Endothelial cell of umbilical vein (primary cell): ENCODE data around the gene GRAMD4. TPM values are rescaled to one million over a fixed set of nuclear protein-coding genes. Genes with fewer than 3 reads are reported as not detected.

ENCODE experiments used
- BruUV-seq: library from RNA; stranded (reverse); fragments of 400-500 nt; replicated peaks from 2 replicates; lab custom pipeline; 2021; lab: Mats Ljungman, UMichigan
- CTCF ChIA-PET: fragments of 300-600, 350-600 bp; sonication (Branson Sonifier 250); formaldehyde crosslinking; loops from one replicate; lab custom pipeline; 2021; ENCODE audit warnings: antibody characterized with exemption, inconsistent platforms; lab: Charles Lee
- POLR2A ChIA-PET: fragments of 300-600, 350-600 bp; sonication (Branson Sonifier 250); formaldehyde crosslinking; loops from one replicate; lab custom pipeline; 2021; ENCODE audit warnings: antibody characterized with exemption, inconsistent platforms; lab: Charles Lee
- DNase-seq: peaks from one replicate; pipeline ENCODE4 v3.0.0-alpha.2; 2011; ENCODE audit warnings: low read depth, low spot score
- FAIRE-seq: peaks from 2 replicates; lab custom pipeline; 2011; peaks lifted over from hg19 to GRCh38; lab: Jason Lieb, UNC
- H2AFZ ChIP-seq: 2 replicates; pipeline ENCODE4 v1.6.0; 2012; ENCODE audit warnings: low read depth, low read length, control low read depth, inconsistent platforms
- H3K27ac ChIP-seq: 2 replicates; pipeline ENCODE4 v1.5.1; 2011; ENCODE audit warnings: low read depth, mild to moderate bottlenecking, control low read depth, low read length, moderate library complexity; ENCODE audit not compliant: insufficient read depth
- H3K27me3 ChIP-seq, 2 experiments: 2 replicates each; pipeline versions ENCODE4 v1.6.0 to v1.6.1; 2011; ENCODE audit warnings: low read length in 2 of 2, mixed read lengths in 1 of 2; ENCODE audit not compliant: control insufficient read depth in 2 of 2, insufficient read depth in 2 of 2
- H3K36me3 ChIP-seq, 2 experiments: 2 replicates in 1 of 2; 3 replicates in 1 of 2; pipeline ENCODE4 v1.5.1; 2011; ENCODE audit warnings: low read length in 2 of 2, mild to moderate bottlenecking in 1 of 2, moderate library complexity in 1 of 2; ENCODE audit not compliant: control insufficient read depth in 2 of 2, insufficient read depth in 2 of 2; ENCODE audit errors: extremely low read depth in 1 of 2
- H3K4me1 ChIP-seq: 3 replicates; pipeline ENCODE4 v1.5.1; 2011; ENCODE audit warnings: mild to moderate bottlenecking, low read length; ENCODE audit not compliant: control insufficient read depth, insufficient read depth; ENCODE audit errors: extremely low read depth
- H3K4me2 ChIP-seq: 2 replicates; pipeline ENCODE4 v1.6.1; 2011; ENCODE audit warnings: low read length, control low read depth, mixed read lengths; ENCODE audit not compliant: insufficient read depth
- H3K4me3 ChIP-seq, 3 experiments: fragments of 200-600 bp in 1 of 3; sonication (generic), shearing (Covaris generic) in 1 of 3; replicated peaks in 1 of 3; 2 replicates each; pipeline ENCODE4 v1.5.1; 2011 to 2016; ENCODE audit warnings: control low read depth in 3 of 3, low read length in 3 of 3, mild to moderate bottlenecking in 2 of 3, inconsistent platforms in 1 of 3, low read depth in 1 of 3, moderate library complexity in 1 of 3; ENCODE audit not compliant: insufficient read depth in 1 of 3
- H3K79me2 ChIP-seq: 2 replicates; pipeline ENCODE4 v1.6.0; 2012; ENCODE audit warnings: low read length, inconsistent platforms; ENCODE audit not compliant: control insufficient read depth, insufficient read depth
- H3K9ac ChIP-seq: replicated peaks from 2 replicates; pipeline ENCODE3; 2011; ENCODE audit warnings: low read length, control low read depth; ENCODE audit not compliant: insufficient read depth; ENCODE audit errors: extremely low read depth
- H3K9me1 ChIP-seq: replicated peaks from 3 replicates; pipeline ENCODE4 v1.6.0; 2011; ENCODE audit warnings: mild to moderate bottlenecking, low read length; ENCODE audit not compliant: control insufficient read depth, insufficient read depth; ENCODE audit errors: extremely low read depth
- H3K9me3 ChIP-seq: replicated peaks from 2 replicates; pipeline ENCODE4 v1.5.1; 2012; ENCODE audit warnings: low read length, inconsistent platforms; ENCODE audit not compliant: control insufficient read depth, insufficient read depth
- H4K20me1 ChIP-seq: replicated peaks from 2 replicates; pipeline ENCODE3; 2011; ENCODE audit warnings: mild to moderate bottlenecking, low read length; ENCODE audit not compliant: control insufficient read depth, insufficient read depth; ENCODE audit errors: extremely low read depth
- EZH2 ChIP-seq: IDR thresholded peaks from 2 replicates; pipeline ENCODE4 v1.6.1; 2012; ENCODE audit warnings: borderline replicate concordance, low read depth, mild to moderate bottlenecking, moderate library complexity, low read length, inconsistent platforms; ENCODE audit not compliant: severe bottlenecking
- FOS ChIP-seq: IDR thresholded peaks from 2 replicates; pipeline ENCODE4 v1.6.1; 2011; ENCODE audit warnings: mild to moderate bottlenecking, low read length, moderate library complexity, borderline replicate concordance; ENCODE audit not compliant: insufficient read depth
- GATA2 ChIP-seq: IDR thresholded peaks from 2 replicates; pipeline ENCODE4 v1.7.0; 2011; ENCODE audit warnings: low read depth, mild to moderate bottlenecking, moderate library complexity, mixed read lengths, low read length; ENCODE audit not compliant: insufficient read length, insufficient read depth
- JUN ChIP-seq: IDR thresholded peaks from 2 replicates; pipeline ENCODE4 v1.6.1; 2011; ENCODE audit warnings: borderline replicate concordance, low read depth; ENCODE audit not compliant: insufficient read length, insufficient read depth
- MYC ChIP-seq: IDR thresholded peaks from one replicate; pipeline ENCODE4 v1.6.1; 2011; ENCODE audit warnings: mild to moderate bottlenecking, low read depth, low read length
- POLR2A ChIP-seq: IDR thresholded peaks from 2 replicates; pipeline ENCODE4 v1.6.1; 2012; ENCODE audit warnings: low read depth, mild to moderate bottlenecking, control low read depth, low read length
- POLR2AphosphoS5 ChIP-seq: IDR thresholded peaks from 2 replicates; pipeline ENCODE4 v1.6.1; 2012; ENCODE audit warnings: low read depth, mild to moderate bottlenecking, control low read depth, low read length, moderate library complexity; ENCODE audit not compliant: insufficient read depth
- dilution Hi-C: fragments of 300-500 bp; cut with MboI; formaldehyde crosslinking; loops from one replicate; pipeline ENCODE4 v1.15.0; 2019; ENCODE audit warnings: low sequenced_read_pairs; ENCODE audit not compliant: extremely low pct_ligation_motif_present
- intact Hi-C: fragments of 100-400 bp; cut with micrococcal nuclease; formaldehyde crosslinking; loops from one replicate; pipeline ENCODE4 v1.10.0; 2022
- polyA plus RNA-seq, 4 experiments: library from polyadenylated mRNA; depleted of rRNA in 3 of 4; stranded (reverse) in 3 of 4; unstranded in 1 of 4; fragments of >200 nt; gene quantifications; 2 replicates each; pipeline versions ENCODE4 v1.2.1 to v1.2.3, GENCODE V29; 2011 to 2012; ENCODE audit warnings: missing spikeins in 1 of 4
- total RNA-seq: library from RNA; stranded (reverse); gene quantifications from 2 replicates; pipeline ENCODE4 v1.2.3, GENCODE V29; 2021
- TF ChIP-seq, protein P1 (sequence below): IDR thresholded peaks from 2 replicates; pipeline ENCODE4 v1.6.1; 2011; ENCODE audit not compliant: insufficient read depth, insufficient read length
- TF ChIP-seq, protein P2 (sequence below), 2 donors: IDR thresholded peaks; 1 replicate in 1 of 2; 2 replicates in 1 of 2; pipeline ENCODE4 v1.5.1; 2011; ENCODE audit warnings: low read length in 2 of 2, mild to moderate bottlenecking in 2 of 2, moderate library complexity in 2 of 2, control low read depth in 1 of 2, inconsistent platforms in 1 of 2, low read depth in 1 of 2; ENCODE audit not compliant: insufficient read depth in 1 of 2; ENCODE audit errors: extremely low read depth in 1 of 2

Gene GRAMD4
- total and polyA plus RNA-seq, 2 donors (not counting 3 experiments of a cell fraction or from before 2014, with no cell fraction given), result 5.9 to 14.8 TPM

DNA sequence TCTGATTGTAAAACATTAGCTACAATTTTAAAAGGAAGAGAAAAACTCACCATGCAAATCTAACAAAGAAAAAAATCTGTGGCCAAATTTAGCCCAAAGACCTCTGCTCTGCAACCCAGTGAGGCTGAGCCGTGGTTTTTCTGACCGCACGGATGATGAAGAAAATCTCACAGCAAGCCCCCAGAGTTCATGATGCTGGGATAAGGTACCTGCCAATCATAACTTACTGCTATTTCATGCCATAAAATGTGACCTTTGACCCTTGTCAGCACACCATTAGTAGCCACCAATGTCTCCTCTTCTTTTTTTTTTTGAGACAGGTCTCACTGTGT lies 106.8 kb downstream of the GRAMD4 start:
- dilution Hi-C loops, result no loop called here
- H3K36me3 ChIP-seq, result peaks cover 4 to 34% of the 10 kb centered on the region in 2 experiments
- no TSS peak for BruUV-seq
- no peaks in the 10 kb centered on the region for H4K20me1 ChIP-seq
- H3K4me3 ChIP-seq, result no peak overlapping the region
- no peak overlapping the region for H3K4me2 ChIP-seq
- H3K9me3 ChIP-seq, result no peaks in the 10 kb centered on the region
- TF ChIP-seq EZH2, result no peak
- TF ChIP-seq, protein P1, sequence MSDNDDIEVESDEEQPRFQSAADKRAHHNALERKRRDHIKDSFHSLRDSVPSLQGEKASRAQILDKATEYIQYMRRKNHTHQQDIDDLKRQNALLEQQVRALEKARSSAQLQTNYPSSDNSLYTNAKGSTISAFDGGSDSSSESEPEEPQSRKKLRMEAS, result no peak
- TF ChIP-seq POLR2AphosphoS5, result no peak
- TF ChIP-seq FOS, result no peak
- no peak for TF ChIP-seq POLR2A
- TF ChIP-seq MYC, result no peak
- TF ChIP-seq, protein P2, sequence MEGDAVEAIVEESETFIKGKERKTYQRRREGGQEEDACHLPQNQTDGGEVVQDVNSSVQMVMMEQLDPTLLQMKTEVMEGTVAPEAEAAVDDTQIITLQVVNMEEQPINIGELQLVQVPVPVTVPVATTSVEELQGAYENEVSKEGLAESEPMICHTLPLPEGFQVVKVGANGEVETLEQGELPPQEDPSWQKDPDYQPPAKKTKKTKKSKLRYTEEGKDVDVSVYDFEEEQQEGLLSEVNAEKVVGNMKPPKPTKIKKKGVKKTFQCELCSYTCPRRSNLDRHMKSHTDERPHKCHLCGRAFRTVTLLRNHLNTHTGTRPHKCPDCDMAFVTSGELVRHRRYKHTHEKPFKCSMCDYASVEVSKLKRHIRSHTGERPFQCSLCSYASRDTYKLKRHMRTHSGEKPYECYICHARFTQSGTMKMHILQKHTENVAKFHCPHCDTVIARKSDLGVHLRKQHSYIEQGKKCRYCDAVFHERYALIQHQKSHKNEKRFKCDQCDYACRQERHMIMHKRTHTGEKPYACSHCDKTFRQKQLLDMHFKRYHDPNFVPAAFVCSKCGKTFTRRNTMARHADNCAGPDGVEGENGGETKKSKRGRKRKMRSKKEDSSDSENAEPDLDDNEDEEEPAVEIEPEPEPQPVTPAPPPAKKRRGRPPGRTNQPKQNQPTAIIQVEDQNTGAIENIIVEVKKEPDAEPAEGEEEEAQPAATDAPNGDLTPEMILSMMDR (IDR thresholded peaks at IDR 0.05; ENCODE audit: extremely low read depth in 1 of 2, insufficient read depth in 1 of 2, low read depth in 1 of 2, low read length in 2 of 2), result no peak
- no peak for TF ChIP-seq GATA2
- no peak for TF ChIP-seq JUN
- ChIA-PET CTCF (interaction anchor here (1.1 to 1.3 kb wide), 2 partner anchors 31 to 72 kb away, joined by 3 read pairs; no protein-coding TSS in a partner anchor), POLR2A (no interaction called here)
- FAIRE-seq (no peak), DNase-seq (no peak)
- intact Hi-C loops, result no loop called here
- no peaks in the 10 kb centered on the region for H3K4me1 ChIP-seq
- no peak overlapping the region for H3K27ac ChIP-seq
- H3K27me3 ChIP-seq, result no peaks in the 10 kb centered on the region
- no peak overlapping the region for H2AFZ ChIP-seq
- H3K9ac ChIP-seq, result no peak overlapping the region
- H3K9me1 ChIP-seq, result no peaks in the 10 kb centered on the region
- peaks cover 98% of the 10 kb centered on the region for H3K79me2 ChIP-seq
